Activated CD8-positive, alpha-beta memory T cell treated with anti-CD3 and anti-CD28 coated beads, Interleukin-2, amount 50 U/mL, for 48 hours (primary cell): Measurements from ENCODE around the gene MAPKAP1.
A peak's percentile ranks its signal among the peaks of the same experiment; 100 is the strongest.

Experiments
- DNase-seq: peaks from one replicate; pipeline ENCODE4 v3.0.0-alpha.2; 2020

MAPKAP1 gene

DNA sequence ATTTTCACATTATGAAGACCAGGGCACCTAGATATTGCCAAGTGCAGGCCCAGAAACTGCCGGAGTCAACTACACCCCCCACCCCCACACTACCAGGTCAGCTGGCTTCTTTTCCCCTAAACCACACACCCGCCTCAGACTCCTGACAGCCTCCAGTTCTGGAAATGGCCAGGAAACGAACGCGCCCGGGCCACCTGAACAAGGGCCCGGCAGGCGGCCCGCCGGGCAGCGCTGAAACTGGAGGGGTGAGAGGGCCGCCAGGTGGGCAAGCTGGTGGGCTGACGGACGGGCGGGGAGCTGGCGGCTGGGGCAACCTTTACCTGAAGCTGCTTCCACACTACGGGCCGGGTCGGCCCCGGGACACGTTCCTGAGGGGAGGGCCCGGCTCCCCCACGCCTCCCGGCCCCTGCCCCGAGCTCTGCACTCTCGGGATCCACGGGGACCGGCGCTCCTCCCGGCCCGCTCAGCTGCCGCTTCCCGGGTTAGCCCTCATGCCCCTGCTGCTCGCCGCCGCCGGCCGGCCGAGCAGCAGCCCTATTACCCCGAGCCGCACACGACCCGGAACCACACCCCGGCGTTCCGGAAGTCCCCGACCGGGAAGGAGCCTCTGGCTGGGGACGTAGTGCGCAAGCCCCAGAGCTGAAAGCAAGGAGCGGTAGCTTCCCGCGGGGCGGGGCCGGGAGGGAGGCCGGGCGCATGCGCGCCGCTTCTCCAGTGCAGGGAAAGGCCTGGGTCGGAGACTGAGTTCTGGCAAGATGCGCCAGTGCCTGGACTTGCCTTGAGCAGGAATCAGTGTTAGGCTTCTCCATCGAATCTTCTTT lies at the start of gene MAPKAP1:
Gene MAPKAP1, minus strand, starts transcription at position 558 of the 821 bp plus-strand sequence. CDS start 34,634 bp downstream, outside the sequence.
- DNase-seq, result peak; percentile 96

DNA sequence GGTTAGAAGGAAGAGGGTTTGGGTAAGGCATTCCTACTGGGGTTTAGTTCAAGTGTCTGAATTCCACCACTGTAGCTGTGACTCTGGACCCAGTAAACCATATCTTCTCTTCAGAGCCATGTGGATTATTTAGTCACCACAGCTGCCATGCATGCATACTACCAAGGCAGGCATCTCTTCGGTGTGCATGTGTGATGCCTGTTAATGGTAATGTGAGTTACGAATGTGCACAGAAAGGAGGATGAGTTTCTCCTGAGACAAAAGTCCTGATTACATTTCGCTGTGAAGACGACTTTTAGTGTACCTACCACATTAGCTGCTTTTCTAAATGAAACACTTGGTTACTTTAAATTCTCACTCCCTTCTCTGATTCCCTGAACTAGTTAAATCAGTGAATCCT lies 49.5 kb upstream of the MAPKAP1 start:
- DNase-seq, result no peak

DNA sequence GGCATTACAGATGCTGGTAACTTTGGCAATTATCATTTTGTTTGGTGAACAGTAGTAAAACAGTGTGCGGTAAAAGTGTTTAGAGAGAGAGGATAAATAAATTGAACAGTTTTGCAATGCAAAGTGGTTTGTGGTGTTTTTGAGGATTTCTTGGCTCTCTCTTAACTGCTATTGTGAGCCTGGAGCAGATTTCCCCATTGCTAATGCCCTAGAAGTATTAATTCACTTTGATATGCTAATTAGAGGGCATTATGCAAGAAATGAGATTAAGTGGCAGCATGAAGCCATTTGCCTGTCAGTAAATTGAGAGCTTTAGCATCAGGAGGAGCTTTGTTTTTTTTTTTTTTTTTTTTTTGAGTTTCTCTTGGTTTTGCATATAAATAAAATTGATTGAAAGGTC lies 48.3 kb upstream of the MAPKAP1 start:
- DNase-seq, result no peak

DNA sequence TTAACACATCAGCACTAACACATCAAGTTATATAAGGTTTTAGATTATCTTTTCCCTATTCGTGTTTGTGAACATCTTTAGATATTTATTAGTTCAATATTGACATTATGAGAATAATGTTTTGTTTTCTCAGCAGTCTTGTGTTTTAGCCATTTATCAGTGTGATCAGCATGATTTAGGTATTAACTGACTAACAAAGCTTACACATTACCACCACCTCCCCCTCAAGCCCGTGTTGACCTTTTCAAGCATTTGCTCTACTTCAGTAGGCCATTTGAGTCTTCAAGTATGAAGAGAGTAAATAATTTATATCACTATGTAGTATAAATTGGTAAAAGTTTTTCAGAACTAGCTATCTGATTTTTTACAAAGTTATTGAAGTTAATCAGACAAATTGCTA lies 47.1 kb upstream of the MAPKAP1 start:
- no peak for DNase-seq

DNA sequence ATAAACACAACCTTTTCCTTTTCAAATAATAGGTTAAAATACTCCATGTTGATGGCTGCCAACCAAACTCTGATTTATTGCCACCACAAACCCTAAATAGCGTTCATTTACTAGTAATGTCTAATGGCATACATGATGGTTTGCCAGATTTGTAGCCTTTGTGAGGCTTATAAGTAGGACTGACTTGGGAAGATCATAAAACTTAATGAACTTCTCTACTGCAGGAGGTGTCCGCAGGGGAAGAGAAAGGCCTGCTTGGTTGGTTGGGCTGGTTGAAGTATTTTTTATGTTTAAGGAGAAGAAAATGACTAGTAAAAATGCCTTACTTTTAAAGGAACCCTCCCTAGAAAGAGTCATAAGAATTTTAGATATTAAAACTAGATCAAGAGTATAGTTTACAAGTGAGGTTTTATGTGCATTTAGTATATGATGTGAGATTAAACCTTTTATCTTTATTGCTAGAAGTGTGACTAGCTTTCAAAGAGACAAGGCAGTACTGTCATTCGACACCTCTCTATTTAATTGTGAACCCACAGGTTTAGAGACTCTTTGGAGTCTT lies 45.1 kb upstream of the MAPKAP1 start:
- DNase-seq, result no peak

DNA sequence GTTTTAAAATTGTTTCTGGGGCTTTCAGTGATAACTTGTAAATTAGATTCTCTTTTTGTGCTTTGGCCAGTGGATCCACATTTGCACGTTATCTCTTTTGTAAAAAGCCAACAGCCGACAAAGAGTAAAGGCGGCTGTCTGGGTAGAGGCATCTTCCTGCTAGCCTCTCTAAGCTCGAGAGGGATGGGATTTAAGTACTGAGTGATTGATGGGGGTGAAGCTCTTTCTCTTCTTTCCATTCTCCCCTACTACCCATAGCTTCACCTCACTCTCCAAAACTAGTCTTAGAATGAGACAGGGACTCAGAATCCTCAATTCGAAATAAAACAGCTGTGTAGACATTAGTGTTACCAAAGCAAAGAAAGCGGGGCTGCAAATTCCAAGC lies 43.6 kb upstream of the MAPKAP1 start:
- DNase-seq, result no peak

DNA sequence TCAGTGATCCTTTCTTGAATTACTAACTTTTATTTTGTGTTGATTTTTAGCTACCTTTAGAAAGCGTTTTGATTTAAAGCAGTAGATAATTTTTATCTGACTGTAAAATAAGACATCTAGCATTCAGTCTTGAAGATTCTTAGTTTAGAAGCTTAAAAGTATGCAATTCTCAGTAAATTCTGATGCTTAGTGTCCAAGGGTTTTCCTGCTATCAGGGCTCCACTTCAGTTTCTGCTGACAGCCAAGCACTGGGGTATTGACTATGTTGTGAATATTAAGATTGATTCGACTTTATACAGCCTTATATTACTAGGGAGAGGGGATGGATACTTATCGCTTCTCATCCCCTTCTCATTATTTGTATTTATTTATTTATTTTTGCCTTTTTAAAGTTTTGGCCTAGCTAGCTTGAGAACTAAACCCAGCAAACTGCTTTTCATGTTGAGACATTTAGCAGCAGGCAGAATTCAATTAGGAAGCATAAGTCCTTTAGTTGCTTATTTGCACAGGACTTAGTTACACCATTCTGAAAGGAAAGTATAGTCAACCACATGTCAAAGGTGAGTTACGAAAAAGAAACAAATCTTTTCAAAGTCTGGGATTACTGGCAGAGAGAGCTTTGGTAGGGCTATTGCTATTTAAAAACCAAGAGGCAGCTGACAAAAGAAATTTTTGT lies 43.1 kb upstream of the MAPKAP1 start:
- DNase-seq, result no peak

DNA sequence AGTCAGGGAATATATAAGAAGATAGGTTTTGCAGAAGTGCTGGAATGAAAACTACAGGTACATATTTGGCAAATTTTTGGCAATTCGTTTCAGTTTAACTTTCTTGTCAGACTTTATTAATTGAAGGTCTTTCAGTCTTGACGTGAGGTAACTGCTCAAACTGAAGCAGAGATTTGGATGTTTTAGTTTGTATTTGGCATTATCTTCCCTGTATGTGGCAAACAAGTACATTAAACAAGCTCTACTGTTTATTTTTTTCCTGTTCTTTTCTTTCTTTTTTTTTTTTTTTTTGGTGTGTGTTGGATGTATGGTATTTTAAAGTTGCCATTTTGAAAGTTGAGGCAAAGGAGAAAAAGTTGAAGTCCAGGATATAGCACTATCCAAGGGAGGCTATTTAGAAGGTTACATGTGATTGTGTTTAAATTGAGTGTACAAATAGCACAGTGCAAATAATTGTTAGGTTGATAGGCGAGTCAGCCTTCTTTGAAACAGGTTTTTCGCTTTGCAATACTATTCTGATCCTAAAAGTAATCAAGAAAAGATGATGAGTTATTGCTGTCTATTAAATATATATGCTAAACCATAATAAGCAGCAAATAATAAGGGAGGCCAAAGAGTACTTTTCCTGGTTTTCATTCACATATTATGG lies 42.4 kb upstream of the MAPKAP1 start:
- DNase-seq, result no peak

DNA sequence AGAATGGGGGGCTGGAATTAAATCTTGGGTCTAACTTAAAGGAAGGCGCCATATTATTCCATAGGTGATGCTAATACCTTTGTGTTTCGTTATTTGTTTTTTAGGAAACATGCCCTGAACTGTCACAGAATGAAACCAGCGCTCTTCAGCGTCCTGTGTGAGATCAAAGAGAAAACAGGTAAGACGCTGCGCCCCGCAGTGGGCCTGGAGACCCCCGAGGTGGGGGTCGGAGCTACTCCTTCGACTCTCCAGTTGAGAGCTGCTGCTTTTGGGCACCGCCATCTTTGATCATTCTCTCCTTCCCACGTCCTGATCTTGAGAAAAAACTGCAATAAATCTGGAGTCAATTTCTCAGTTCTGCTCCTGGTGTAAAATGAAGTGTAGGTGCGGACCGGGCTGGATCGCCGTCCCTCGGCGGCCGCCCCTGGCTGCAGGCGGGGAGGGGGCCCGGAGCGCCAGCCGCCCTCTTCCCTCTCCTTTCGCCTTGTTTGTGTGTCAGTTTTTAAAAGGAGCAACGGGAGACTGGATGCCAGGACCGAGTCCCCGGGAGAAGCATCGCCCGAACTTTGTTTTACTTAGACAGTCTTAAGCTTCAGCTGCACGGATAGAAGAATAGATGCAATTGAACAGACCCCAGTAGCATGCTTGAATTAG lies 41.6 kb upstream of the MAPKAP1 start:
- no peak for DNase-seq

DNA sequence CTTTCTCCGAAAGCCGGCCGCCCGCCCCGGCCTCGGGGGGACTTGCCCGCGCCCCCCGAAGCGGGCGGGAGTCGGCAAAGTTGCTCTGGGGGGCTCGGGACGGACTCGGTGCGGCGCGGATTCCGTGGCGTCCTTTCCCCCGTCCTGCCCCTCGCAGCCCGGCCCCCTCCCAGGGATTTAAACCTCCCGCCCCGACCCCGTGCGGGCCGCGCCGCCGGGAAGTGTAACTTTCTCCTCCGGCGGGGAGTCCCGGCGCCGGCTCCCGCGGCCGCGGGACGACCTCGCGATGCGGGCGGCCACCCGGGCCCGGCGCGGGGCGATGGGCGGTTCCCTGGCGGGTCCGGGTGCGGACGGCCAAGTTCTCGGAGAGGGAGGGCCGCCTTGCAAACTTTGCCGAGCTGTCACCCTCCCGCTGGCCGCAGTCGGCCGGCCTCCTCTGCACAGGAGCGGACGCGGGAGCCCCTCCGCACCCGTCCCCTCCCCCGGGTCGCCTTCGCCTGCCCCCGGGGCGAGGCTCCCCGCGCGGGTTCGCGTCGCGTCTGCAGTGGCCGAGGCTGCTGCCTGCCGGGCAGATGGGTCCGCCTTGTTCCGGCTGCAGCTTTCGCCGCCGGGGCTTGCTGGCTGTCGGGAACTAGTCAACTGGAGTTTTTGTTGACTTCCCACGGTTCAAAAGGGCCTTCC lies 40.9 kb upstream of the MAPKAP1 start:
- DNase-seq, result peak; percentile 66

DNA sequence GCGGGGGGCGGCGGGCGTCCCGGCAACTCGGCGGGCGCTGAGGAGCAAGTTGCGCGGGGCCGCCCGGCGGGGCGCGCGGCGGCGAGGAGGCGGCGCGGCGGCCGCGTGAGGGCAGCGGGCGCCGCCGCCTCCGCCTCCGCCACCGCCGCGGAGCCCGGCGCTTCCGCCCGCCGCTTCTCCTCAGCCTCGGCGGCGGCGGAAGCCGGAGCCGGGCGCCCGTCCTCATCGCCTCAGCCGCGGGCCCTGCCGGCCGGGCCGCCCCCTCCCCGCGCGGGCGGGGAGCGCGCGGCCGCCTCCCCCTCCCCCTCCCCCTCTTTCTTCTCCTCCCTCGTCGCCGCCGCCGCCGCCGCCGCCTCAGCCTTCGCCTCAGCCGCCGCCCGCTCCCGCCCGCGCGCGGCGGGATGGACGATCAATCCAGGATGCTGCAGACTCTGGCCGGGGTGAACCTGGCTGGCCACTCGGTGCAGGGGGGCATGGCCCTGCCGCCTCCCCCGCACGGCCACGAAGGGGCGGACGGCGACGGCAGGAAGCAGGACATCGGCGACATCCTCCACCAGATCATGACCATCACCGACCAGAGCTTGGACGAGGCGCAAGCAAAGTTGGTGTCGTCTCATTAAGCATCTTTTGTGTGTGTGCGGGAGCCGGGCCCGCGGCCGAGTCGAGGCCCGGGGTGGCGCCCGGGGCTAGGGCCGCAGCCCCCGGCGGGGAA lies 40.2 kb upstream of the MAPKAP1 start, which contains the start of gene PBX3:
Gene PBX3, plus strand, starts transcription at position 321 of the 712 bp plus-strand sequence.
- DNase-seq, result peak; percentile 73

DNA sequence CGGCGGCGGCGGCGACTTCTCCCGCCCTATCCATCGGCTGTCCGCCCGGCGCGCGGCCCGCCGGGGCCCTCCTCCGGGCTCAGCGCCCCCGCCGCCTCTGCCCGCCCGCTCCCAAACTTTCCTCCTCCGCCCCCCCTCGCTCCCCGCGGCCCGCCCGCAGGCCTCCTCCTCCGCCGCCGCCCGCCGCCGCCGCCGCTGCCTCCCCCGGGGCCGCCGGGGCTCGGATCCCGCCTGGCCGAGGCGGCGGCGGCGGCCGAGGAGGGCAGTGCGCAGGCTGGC lies 39.7 kb upstream of the MAPKAP1 start:
- DNase-seq, result no peak

DNA sequence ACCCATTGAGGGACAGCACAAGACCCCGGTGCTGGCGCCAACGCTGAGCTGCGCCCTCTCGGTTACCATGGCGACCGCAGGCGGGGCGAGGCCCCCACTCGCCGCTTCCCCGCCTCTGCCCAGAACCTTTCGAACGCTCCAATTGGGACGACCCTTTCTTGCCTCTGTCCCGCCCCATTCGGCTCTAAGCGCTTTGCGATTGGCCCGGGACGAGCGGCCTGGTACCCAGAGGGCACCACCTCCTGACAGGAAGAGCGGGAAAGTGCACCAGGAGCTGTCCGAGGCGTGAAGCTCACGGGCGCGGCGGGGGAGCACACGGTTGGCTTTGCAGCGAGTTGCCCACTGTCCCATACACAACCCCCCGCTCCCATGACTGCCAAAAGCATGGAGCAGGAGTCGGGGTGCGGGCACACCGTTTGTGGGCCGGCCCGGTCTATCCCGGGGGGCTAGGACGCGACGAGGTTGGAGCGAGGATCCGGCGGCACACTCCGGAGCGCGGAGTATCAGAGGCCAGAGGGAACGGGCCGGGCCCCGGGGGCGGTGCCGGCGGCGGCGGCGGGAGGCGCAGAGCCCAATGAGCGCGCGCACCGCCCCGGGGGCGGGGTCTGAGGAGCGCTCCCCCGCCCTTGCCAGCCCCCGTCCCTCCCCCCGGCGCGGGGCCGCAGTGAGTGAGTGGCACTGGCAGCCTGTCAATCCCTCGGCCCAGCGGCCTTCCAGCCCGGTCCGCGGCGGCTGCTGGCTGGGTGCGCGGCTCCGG lies 39.2 kb upstream of the MAPKAP1 start:
- DNase-seq, result peak; percentile 95

DNA sequence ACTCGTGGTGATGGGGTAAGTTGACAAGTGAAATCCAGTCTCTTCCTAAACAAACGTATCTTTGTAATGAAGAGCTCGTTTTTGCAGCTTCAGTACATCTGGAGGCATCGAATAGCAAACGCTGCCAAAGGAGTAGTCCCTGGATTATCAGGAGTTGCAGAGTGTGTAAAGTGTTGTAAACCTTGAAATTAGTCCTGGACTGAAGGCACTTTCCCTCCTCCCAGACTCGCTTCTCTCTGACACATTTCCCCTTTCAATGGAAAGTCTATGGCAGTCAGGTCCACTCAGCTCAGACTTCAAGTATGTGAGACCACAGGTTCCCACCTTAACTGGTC lies 38.6 kb upstream of the MAPKAP1 start:
- DNase-seq, result no peak

DNA sequence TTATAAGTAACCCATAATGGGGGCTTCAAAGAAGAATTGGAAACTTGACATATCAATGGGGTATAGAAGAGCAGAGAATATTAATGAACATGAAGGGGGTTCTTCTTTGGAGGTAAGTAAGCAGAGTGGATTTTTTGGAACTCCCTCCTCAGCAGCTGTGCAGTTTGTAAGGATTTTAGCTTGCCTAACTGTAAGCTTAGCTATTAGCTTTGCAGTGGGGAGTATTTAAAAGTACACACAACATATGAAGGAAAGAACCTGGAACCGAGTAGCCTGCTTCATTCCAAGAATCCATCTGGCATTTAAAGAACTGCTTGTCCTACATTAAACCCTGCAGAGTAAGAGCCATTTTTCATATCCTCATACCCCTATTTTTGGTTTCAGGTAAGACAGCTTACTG lies 38.0 kb upstream of the MAPKAP1 start:
- no peak for DNase-seq

DNA sequence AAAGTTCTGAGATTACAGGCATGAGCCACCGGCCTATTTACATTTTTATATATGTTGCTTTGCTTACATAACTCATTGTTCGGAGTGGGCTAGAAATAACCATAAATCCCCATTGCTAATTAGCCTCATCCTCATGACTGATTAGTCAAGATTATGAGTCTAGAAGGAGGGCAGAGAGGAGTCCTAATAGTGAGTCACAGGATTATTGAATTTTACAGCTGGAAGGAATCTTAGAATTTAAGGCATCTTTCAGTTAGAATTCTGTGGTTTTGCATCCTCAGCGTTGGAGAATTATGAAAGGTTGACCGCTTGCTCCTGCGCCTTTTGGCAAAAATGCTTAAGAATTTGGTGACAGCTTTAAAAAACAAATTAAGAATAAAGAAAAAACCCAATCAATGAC lies 37.6 kb upstream of the MAPKAP1 start:
- no peak for DNase-seq

DNA sequence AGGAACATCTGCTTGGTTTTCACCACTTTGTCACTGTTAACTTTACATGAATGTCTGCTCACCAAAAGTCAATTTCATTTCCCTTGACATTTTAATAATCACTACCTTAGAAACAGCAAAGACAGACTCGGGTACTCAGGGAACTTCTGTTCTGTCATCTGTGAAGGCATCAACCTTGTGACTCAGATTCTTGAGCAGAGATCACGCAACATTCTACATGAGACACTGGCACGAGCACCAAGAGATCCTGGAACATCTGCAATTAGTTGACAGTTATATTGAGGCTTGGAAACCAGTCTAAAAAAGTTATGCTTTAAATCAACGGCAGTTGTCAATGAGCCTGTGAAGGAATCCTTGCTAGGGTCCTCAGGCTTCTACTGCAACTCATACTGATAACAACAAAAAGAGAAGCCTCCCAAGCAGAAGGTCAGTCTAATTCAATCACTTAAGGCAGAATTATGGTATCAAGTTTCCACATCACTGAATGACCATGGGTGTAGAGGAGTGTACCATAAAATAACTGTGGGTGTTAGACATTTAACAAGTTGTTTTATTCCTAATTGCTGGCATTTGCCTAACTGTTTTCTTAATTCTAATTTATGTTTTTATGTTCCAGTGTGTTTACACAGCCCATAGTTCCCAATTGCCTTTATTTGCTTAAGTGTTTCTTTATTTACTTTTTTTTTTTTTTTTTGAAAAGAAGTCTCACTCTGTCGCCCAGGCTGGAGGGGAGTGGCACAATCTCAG lies 36.8 kb upstream of the MAPKAP1 start:
- DNase-seq, result no peak

DNA sequence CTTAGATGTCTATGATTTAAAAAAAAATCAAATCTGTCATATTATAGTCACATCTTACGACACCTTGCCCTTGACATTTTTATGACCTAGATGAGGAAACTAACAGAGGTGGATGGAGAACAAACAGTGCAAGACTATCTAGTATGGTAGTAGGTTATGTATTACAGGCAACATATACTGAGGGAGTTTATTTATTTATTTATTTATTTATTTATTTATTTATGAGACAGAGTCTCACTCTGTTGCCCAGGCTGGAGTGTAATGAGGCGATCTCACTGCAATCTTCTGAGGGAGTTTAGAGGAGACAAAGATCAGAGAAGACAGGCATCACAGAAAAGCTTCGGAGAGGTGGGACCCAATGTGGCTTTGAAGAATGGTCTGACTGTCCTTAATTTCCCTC lies 35.6 kb upstream of the MAPKAP1 start:
- no peak for DNase-seq

DNA sequence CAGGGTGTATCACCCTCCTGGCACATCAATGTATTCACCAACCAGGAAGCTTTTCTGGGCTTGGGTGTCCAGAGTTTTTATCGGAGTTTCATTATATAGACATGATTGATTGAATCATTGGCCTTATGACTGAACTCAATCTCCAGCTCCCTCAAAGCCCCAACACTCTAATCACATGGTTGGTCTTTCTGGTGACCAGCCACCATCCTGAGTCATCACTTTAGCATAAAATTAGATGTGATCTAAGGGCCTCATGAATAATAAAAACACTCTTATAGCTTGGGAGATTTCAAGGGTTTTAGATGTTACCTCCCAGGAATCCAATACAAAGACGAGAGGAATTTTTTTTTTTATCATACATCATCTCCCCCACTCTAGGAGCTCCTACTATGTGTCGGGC lies 32.4 kb upstream of the MAPKAP1 start:
- DNase-seq, result no peak

DNA sequence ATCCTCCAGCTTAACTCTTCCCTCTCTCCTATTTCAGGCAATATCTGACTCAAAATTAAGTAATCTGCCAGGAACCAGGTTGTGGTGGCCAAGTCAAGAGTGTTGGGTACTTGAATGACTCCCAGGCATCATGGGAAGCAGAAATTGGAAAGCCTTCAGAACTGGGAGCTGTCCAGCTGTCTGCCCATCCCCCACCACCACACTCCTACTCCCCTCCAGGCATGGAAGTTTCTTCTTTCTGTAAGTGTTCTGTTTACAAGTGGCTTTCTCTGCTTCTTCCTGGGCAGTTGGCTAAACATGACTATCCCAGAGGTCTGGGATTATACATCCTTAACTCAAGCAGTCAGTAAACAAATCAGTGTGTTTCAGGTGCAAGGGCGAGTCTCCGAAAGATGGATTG lies 25.6 kb upstream of the MAPKAP1 start:
- DNase-seq, result no peak

DNA sequence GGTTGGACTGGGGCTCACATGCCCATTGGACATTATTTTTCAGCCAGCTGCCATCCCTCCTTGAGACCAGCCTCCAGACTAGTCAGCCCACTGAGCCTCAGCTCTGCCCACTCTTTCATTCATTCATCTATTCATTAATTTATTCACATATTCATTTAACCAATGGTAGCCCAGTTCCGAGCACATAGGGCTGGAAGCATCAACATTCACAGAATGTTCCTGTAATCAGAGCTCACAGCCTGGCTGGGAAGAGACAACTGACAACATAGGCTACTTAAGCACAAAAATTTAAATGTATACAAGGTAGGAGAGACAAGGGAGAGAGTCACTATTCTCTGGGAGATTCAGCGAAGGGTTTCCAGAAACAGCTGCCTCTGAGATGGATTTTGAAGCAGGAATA lies 23.2 kb upstream of the MAPKAP1 start:
- DNase-seq, result no peak
